Astrocyte (in vitro differentiated cells and primary cell): ENCODE measurements around the gene FGGY.

Experiments
- EZH2 ChIP-seq: IDR thresholded peaks from 2 replicates; pipeline ENCODE4 v1.6.1; 2012; ENCODE audit warnings: mild to moderate bottlenecking, low read length, inconsistent platforms; ENCODE audit not compliant: insufficient read depth
- TF ChIP-seq, protein P1 (sequence below): IDR thresholded peaks from 2 replicates; pipeline ENCODE4 v1.5.1; 2011; ENCODE audit warnings: low read depth, mild to moderate bottlenecking, inconsistent platforms, low read length, moderate library complexity; ENCODE audit not compliant: insufficient read depth

DNA sequence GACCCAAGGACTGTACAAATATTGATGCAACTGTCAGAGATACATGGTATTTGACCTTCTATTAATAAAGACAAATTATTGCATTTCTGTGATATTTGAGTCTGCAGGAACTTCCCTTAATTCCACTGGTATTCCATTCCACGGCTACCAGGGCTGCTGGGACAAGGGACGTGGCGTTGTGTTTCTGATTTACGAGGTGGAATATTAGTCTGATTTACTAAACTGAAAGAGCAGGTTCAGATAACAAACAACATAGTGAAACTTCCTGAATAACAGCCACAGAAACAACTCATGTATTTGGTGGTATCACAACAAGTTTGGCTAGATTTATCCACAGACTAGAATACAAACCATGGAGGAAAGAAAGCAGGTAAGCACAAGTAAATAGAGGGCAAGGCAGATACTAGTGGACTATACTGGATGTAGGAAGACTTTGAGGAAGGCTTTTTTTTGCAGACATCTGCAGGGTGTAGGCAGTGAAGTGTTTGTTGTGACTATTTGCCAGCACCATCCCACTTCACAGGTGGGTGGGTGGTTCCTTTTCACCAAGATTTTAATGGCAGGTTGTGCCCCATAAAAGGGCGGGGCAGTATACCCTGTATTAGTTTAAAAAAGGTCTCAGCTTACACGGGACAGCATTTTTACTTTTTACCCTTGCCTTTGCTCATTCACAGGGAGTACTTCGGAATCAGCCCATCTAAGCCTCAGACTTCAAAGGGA, 100.4 kb downstream of the FGGY start:
- no peak for TF ChIP-seq EZH2
- TF ChIP-seq, protein P1, sequence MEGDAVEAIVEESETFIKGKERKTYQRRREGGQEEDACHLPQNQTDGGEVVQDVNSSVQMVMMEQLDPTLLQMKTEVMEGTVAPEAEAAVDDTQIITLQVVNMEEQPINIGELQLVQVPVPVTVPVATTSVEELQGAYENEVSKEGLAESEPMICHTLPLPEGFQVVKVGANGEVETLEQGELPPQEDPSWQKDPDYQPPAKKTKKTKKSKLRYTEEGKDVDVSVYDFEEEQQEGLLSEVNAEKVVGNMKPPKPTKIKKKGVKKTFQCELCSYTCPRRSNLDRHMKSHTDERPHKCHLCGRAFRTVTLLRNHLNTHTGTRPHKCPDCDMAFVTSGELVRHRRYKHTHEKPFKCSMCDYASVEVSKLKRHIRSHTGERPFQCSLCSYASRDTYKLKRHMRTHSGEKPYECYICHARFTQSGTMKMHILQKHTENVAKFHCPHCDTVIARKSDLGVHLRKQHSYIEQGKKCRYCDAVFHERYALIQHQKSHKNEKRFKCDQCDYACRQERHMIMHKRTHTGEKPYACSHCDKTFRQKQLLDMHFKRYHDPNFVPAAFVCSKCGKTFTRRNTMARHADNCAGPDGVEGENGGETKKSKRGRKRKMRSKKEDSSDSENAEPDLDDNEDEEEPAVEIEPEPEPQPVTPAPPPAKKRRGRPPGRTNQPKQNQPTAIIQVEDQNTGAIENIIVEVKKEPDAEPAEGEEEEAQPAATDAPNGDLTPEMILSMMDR, result no peak
